SK-N-SH (cell line): Measurements from ENCODE around the gene HMGXB3.
"Not testable (repeated sequence)": the region's sequence is repeated elsewhere in the genome, so short reads cannot be mapped to it uniquely, and the experiment has no call there.

Experiments used
- CHD2 ChIP-seq: fragments of 150-350 bp; IDR thresholded peaks from 2 replicates; pipeline ENCODE4 v1.6.1; 2018; ENCODE audit warnings: low read length; ENCODE audit not compliant: partially characterized antibody
- CTCF ChIP-seq: fragments of 200-600 bp; sonication (generic); IDR thresholded peaks from 2 replicates; pipeline ENCODE4 v1.6.1; 2017; ENCODE audit warnings: antibody characterized with exemption, mild to moderate bottlenecking, moderate library complexity
- EP300 ChIP-seq, 2 experiments: IDR thresholded peaks; 2 replicates each; pipeline versions ENCODE4 v1.4.0 to v1.6.1; 2012; ENCODE audit warnings: borderline replicate concordance in 1 of 2, low read depth in 1 of 2, low read length in 1 of 2
- JUND ChIP-seq: IDR thresholded peaks from 2 replicates; pipeline ENCODE4 v1.4.0; 2012
- POLR2AphosphoS5 ChIP-seq: IDR thresholded peaks from 2 replicates; pipeline ENCODE4 v1.6.1; 2012; ENCODE audit warnings: low read depth, low read length
- RAD21 ChIP-seq: IDR thresholded peaks from 2 replicates; pipeline ENCODE4 v1.6.1; 2012; ENCODE audit warnings: mild to moderate bottlenecking, low read length
- REST ChIP-seq: IDR thresholded peaks from 2 replicates; pipeline ENCODE4 v1.6.1; 2012; ENCODE audit warnings: mild to moderate bottlenecking, low read depth, low read length, moderate library complexity
- RFX5 ChIP-seq: IDR thresholded peaks from 2 replicates; pipeline ENCODE4 v1.6.1; 2012; ENCODE audit warnings: mild to moderate bottlenecking, improper control_type of control experiment, low read length
- RXRA ChIP-seq: IDR thresholded peaks from 2 replicates; pipeline ENCODE4 v1.4.0; 2012; ENCODE audit warnings: low read depth, mild to moderate bottlenecking, borderline replicate concordance
- TAF1 ChIP-seq: IDR thresholded peaks from 2 replicates; pipeline ENCODE4 v1.6.1; 2012; ENCODE audit warnings: low read depth, mild to moderate bottlenecking, low read length, moderate library complexity, borderline replicate concordance
- TCF12 ChIP-seq: IDR thresholded peaks from 2 replicates; pipeline ENCODE4 v1.4.0; 2012

GRCh38 chr5:150050172-150050811, 49.8 kb downstream of the HMGXB3 start:
- TF ChIP-seq CTCF; REST; TAF1; JUND; RAD21; POLR2AphosphoS5; RXRA; RFX5; CHD2; EP300 (IDR thresholded peaks at IDR 0.05; ENCODE audit: borderline replicate concordance in 1 of 2, low read depth in 1 of 2, low read length in 1 of 2): not testable (repeated sequence)
- TF ChIP-seq TCF12, result peak; percentile 10; the same call in 1 of the 2 replicates
